ENCODE results near the gene CAPZB.

Gene CAPZB

GRCh38 chr1:19444296-19445021, 40.9 kb downstream of the CAPZB start:
- in situ Hi-C loops (cut with HindIII; ENCODE audit: low sequenced_read_pairs) = loop anchor here (25.0 kb wide), 1 partner anchor 193 kb away; the partner anchor contains the start of gene NBL1
- DNase-seq (ENCODE audit: low read depth, low spot score) = no peak
- no peak overlapping the region for H3K4me3 ChIP-seq (ENCODE audit: low read depth, low read length)
- TF ChIP-seq CTCF (IDR thresholded peaks at IDR 0.05; ENCODE audit: low read depth, low read length) = no peak

- in situ Hi-C loops (cut with HindIII; ENCODE audit: low sequenced_read_pairs) = loop anchor here (25.0 kb wide), 1 partner anchor 194 kb away; the partner anchor contains the start of gene NBL1
- TF ChIP-seq CTCF (IDR thresholded peaks at IDR 0.05; ENCODE audit: low read depth, low read length) = no peak
- DNase-seq (ENCODE audit: low read depth, low spot score) = no peak
- no peak overlapping the region for H3K4me3 ChIP-seq (ENCODE audit: low read depth, low read length)
Measured at GRCh38 chr1:19443326-19443725, 42.0 kb downstream of the CAPZB start.

- no peak overlapping the region for H3K4me3 ChIP-seq (ENCODE audit: low read depth, low read length)
- no peak for TF ChIP-seq CTCF (IDR thresholded peaks at IDR 0.05; ENCODE audit: low read depth, low read length)
- in situ Hi-C loops (cut with HindIII; ENCODE audit: low sequenced_read_pairs) = loop anchor here (25.0 kb wide), 1 partner anchor 195 kb away; the partner anchor contains the start of gene NBL1
- no peak for DNase-seq (ENCODE audit: low read depth, low spot score)
Measured at GRCh38 chr1:19442154-19443096, 42.9 kb downstream of the CAPZB start.

GRCh38 chr1:19441048-19441780, 44.1 kb downstream of the CAPZB start:
- TF ChIP-seq CTCF (IDR thresholded peaks at IDR 0.05; ENCODE audit: low read depth, low read length) = no peak
- H3K4me3 ChIP-seq (ENCODE audit: low read depth, low read length) = no peak overlapping the region
- in situ Hi-C loops (cut with HindIII; ENCODE audit: low sequenced_read_pairs) = loop anchor here (25.0 kb wide), 1 partner anchor 196 kb away; the partner anchor contains the start of gene NBL1
- DNase-seq (ENCODE audit: low read depth, low spot score) = no peak

- peak; percentile 49 for TF ChIP-seq CTCF (IDR thresholded peaks at IDR 0.05; ENCODE audit: low read depth, low read length)
- no peak for DNase-seq (ENCODE audit: low read depth, low spot score)
- no peak overlapping the region for H3K4me3 ChIP-seq (ENCODE audit: low read depth, low read length)
- in situ Hi-C loops (cut with HindIII; ENCODE audit: low sequenced_read_pairs) = loop anchor here (25.0 kb wide), 1 partner anchor 198 kb away; the partner anchor contains the start of gene NBL1
Measured at GRCh38 chr1:19439464-19440171, 45.7 kb downstream of the CAPZB start.

Measured in astrocyte of the spinal cord (primary cell).